GM19452 (cell line): ENCODE measurements around the gene INSRR.
A peak's percentile ranks its signal among the peaks of the same experiment; 100 is the strongest.

ENCODE experiments used
- ATAC-seq: cut with Tn5 transposase; IDR thresholded peaks from one replicate; pipeline ENCODE4 v1.9.1; 2021; ENCODE audit not compliant: unreplicated experiment

The INSRR gene

DNA sequence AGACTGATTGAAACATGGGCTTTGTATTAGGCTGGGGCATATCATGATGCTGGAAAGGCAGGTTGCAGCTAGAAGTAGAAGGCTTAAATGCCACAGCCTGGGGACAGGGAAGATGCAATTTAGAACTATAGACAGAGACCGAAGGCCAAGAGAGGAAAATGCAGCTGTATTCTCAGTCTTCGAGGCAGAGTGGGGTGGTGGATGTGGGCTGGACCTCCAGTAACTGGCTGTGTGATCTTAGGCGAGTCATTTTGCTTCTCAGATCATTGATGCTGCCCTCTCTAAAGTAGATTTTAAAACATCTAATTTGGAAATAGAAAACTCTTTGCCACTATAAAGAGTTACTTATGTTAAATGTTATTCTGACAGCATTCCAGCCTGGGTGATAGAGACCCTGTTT is 24.6 kb downstream of the INSRR start:
- ATAC-seq, result no peak

DNA sequence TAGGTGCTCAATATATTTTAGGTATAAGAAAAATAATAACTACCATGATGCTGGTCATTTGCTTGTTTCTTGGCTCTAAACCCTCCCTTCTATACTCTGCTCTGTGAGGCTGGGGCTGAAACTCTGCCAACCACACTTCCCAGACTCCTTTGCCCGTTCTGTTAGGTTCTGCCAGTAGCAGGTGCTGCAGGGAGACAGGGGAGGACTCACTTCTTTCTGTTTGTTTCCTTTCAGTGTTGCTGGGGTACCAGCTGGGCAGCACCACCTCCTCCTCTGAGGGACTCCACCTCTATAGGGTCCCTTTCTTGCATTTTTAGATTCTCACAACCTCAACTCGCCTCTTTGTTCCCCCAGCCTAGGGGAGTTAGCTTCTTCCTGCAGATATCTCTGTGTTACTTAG is 25.3 kb downstream of the INSRR start:
- no peak for ATAC-seq

DNA sequence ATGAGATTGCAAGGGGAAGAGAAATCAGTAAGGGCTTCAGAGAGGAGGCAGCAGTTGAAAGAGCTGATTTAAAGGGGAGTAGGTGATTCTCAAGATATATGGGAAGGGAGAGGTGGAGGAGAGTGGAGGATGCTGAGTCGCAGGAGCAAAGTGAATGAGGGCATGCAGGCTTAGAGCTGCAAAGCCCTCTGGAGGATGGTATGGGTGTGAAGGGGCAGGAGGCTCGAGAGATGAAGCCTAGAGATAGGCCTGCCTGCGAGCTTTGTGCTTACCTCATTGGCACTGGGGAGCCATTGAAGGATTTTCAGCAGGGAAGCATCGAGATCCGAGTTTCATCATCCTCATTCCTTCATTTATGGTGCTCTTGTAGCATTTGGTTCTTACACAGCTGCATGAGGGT is 26.5 kb downstream of the INSRR start:
- no peak for ATAC-seq

DNA sequence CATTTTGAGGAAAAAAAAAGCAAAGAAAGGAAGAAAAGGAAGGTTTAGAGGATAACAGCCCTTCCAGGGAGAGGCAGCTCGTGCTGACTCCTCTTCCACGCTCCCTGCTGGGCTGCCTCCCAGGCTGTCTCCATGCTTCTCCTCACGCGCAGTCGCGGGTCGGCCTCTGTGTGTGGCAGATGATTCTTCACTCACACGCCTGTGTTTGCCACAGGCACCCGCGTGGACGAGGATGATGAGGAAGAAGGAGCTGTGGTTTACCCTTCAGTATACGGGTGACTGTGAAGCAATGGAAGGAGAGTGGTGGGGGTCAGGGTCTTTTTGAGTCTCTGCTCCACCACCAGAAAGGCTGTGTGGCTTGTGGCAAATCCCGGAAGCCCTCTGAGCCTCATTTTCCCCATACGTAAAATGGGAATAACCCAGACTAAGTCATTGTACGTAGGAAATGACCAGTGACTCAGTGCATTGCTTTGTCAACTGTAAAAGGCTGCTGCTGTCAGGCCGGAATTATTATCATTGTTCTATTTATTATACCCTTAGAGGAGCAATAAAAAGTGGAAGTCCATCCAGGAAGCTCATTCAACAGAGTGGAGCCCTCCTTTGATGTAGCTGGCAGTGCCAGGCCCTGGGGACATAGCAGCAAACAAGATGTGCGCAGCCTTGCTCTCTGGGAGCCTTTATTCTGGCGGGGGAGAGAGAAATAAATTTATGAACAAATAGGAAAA is 30.4 kb downstream of the INSRR start:
- ATAC-seq, result no peak

DNA sequence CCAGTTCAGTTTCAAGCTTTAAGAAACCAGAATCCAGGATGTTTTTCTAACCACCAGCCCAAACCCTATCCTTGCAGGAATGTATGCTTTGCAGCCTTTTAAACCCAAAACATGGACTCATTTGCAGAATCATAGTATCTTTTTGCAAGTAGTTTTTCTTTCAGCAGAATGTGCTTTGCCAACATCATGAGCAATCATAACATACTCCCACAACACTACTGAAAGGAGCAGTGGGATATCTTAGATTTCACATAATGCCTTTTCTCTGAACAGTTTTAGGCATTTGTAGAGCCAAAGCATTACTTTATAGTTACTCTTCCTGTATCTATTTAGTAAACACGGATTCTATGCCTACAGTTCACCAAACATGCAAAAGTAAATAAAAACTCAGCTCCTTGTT is 32.3 kb downstream of the INSRR start:
- no peak for ATAC-seq

DNA sequence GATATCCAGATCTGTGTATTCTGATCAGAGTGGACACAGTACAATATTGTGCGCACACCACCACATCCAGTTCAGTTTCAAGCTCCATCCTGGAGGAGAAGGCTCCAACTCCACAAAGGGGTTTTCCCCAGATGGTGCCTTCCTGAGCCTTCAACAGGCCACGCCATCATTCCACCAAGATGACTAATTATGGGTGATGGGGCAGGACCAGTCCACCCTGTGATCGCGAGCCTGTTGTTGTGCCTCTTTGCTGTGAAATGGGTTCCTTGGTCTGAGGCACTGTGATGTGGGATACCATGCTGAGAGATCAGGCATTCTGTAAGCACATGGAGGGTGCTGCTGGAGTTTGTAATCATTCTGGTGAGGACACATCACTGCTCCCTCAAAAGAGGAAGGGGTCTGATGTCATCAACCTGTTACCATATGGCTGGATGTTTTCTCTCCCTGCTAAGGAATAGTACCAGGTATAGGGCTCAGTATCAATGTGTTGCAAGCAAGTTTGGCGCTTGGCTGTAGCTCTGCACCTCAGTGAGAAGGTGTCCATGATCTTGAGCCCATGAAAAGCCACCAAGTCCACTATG is 35.6 kb downstream of the INSRR start:
- ATAC-seq, result no peak

DNA sequence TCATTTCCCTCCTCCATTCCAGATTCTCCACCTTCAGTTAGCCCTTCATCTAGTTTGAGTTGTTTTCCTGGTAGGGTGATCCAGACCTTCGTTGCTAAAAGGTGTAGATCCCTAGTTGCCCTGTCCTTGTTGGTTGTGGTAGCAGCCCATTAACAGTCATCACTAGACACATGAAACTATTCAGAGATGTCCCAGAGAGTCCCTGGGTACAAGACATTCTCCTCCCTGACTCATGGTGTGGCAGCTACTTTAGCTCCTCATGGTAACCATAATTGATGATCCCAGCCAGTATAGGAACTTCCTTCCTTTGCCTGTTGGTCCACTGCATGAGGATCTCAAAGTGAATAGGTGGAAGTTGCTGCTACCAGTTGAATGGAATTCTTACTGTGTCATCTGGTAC is 36.2 kb downstream of the INSRR start:
- ATAC-seq, result no peak

DNA sequence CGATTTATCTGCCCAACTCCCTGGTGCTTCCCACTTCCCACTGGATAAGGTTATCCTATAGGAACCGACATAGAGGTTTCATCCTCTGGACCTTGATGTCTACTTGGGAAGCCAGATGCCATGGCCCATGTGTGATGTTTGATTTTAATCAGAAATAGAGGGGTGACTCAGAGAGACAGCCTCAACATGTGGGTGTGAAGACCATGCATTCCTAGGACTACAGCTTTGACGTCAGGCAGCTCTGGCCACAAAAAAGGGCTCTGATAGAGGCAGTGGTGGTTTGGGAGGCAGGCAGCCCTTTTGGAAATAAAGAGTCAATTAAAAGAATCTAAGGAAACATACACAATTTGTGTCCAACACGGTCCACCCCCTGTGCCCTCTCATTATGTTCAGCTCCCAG is 37.1 kb downstream of the INSRR start:
- ATAC-seq, result no peak

DNA sequence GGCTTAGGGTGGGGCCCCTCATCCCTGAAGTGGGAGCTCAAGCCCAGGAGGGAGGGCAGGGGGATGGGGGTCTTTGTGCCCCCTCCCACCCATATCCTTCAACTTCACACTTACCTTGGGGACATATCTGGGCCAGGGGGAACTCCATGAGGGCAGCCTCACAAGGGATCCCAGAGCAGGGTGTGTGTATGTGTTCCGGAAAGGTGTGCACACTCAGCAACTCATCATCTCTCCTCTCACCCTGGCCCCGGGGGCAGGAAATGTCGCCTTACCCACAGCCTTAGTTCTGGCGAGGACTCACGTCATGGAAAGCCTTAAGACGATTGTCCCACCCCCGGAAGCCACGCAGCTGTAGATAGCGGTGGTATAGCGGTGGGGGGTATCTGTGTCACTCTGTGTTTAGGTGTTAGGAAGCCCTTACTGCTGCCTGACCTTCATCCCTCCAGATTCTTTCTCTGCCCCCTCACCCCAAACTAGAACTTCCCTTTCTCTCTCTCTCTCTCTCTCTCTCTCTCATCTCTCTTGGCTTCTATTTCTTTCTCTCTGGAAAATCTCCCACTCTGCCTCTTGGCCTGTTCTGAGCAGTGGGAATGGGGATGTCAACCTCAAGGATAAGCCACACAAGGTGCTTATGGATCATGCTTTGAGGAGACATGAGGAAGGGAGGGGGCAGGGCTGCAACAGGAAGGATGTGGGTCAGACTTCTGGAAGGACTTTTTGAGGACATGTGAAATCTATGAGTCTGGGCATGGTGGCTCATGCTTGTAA is 42.2 kb downstream of the INSRR start, which contains the start of gene SH2D2A:
TSS of gene SH2D2A (minus strand) at position 288 of the 768 bp plus-strand sequence. CDS start at position 148, 140 bp downstream.
- ATAC-seq, result peak; percentile 88

DNA sequence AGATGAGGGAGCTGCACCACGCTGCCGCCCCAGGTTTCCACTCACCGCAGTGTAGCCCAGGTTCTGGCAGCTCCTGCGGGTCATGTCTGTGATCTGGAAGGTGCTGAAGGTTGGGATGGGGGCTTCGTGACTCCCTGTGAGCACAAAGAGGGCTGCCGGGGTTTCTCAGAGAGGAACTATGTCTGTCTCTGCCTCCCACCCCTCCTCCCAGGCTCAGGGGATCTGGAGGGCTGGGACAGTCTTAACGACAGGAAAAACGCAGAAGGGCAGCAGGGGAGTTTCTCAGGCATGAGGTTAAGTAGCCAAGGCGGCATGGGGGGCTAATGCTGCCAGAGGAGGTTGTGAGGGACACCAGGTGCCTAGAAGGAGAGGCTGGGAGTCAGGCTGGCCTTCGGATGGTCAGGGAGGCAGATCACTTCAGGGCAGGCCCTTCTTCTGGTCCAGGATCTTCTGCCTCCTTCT is 42.9 kb downstream of the INSRR start:
- ATAC-seq, result no peak

DNA sequence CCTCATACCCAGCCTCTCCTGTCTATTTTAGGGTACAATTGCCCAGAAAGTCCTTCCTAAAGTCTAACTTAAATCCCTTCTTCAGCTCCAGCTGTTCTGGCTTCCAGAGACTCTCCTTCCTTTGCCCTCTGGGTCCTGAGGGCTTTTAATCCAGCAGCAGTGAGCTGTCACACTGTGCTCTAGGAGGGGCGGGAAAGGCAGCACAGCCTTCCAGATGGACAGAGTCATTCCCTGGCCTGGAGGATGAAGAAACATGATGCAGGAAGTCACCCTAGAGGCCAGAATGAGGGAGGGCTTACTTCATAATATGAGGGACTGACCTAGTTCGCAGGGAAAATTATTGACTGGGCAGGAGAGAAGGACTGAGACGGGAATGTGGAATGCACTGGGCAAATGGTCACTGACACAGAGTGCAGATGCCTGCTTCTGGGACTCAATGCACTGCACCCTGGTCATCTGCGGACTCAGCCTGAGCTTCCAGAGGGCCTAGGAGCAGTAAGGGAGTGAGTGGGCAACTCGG is 43.5 kb downstream of the INSRR start:
- no peak for ATAC-seq

DNA sequence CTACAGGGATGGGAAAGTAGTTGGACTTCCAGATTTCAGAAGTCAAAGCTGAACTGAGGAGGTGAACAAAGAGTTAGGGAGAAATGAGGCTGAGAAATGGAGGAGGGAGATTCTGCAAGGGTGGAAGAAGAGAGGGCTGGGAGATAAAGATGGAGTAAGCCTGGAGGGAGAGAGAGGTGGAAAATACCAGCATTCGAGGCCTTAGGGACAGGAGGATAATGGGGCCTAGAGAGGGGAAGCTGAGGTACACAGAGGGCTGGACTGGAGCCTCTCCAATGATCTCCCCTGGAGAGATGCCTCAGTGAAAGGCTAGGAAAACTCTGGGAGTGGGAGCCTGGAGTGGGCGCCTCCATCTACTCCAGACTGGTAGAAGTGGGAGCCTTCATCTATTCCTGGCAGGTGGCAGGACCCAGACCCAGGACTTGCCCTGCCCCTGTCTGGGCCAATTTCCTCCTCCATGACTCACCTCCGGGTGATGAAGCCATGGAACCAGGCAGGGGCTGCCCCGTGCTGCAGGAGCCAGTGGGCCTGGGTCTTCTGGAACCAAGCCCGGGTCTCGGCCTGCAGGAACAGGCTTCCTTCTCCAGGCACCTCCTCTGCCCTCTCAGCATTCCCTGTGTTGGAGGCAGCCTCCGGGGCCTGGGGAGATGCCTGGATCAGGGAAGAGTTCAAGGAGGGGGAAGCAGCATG is 44.2 kb downstream of the INSRR start:
- ATAC-seq, result no peak

DNA sequence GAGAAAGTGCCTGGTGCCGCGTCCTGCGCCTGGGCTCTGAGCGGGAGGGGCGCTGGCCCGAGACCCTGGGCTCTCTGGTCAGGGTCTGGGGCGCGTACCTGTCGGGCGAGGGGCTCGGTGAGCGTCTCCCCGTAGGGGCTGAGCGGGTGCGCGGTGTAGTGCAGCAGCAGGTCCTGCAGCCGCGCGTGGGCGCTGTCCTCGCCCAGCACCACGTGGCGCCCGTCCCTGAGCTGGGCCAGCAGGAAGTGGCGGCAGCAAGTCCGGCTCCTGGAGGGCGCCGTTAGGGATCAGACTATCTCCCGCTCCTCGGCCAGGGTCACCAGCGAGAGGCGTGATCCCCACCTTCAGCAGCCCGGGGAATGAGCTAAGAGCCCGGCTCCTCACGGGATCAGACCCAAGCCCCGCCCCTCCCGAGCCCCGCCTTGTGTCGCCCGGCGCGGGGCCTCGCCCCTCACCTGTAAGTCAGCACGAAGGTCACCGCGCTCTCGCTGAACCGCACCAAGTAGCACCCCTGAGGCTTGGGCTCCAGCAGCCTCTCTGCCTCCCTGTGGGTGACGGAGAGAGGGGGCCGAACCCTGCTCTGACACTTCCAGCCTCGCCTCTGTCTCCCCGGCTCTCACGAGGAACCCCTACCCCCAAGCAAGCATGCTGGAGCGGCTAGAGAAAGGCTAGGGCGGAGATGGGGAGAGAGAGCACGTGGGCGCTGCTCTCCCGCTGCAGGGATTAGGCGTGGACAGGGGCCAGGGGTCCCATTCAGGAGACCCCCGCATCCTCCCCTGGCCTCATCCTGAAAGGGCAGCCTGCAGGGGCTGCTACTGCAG is 45.0 kb downstream of the INSRR start:
- ATAC-seq, result no peak

DNA sequence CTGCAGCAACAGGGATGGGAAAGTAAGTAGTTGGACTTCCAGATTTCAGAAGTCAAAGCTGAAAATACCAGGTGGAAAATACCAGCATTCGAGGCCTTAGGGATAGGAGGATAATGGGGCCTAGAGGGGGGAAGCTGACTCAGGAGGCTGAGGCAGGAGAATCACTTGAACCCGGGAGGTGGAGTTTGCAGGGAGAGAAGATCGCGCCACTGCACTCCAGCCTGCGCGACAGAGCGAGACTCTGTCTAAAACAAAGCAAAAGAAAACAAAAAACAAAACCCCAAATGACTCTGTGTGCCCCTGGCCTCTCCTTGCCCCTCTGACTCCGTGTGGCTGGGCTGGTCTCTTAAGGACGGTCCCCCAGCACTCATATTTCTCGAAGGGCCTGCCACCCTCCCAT is 45.6 kb downstream of the INSRR start:
- no peak for ATAC-seq

DNA sequence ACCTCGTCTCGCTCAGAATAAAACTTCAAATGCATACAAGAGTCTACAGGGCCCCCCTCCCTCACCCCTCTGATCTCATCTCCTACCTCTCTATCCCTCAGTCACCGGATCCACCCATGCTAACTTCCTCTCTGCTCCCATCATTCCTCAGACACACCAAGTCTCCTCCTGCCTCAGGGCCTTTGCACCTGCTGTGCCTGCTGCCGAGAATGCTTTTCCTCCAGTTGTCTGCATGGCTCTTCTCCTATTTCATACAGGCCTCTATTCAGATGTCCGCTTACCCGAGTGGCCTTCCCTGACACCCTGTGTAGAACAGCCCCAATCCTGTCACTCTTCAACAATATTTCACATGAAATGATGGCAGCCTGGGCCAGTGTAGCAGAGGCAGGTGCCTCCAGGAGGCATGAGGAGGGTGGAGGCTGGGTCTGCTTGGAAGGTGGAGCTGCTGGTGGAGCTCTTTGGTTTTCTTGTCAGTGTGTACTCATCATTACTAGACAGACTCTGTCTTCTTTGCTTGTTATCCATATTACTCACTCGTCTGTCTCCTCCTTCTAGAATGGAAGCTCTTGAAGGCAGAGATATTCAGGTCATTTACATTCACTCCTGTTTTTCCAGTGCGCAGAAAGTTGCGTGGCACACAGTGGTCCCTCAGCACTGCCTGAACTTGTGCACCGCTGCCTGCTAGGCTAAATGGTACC is 46.5 kb downstream of the INSRR start:
- no peak for ATAC-seq

DNA sequence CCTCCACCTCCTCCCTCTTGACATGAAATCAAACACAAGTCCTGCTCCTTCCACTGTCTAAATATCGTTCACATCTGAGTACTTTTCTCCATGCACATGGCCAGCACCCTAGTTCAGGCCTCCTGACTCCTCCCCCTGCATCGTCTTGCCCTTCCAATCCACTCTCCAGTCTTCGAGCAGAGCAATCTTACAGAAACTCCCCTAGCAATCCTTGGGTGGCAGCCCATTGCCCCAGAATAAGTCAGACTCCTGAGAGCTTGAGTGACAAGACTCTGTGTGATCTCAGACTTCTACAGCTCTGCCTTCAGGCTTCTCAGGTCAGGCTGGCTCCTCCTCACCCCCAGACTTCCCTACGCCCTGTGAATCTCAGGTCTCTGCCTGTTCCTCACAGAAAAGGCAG is 47.7 kb downstream of the INSRR start:
- no peak for ATAC-seq

DNA sequence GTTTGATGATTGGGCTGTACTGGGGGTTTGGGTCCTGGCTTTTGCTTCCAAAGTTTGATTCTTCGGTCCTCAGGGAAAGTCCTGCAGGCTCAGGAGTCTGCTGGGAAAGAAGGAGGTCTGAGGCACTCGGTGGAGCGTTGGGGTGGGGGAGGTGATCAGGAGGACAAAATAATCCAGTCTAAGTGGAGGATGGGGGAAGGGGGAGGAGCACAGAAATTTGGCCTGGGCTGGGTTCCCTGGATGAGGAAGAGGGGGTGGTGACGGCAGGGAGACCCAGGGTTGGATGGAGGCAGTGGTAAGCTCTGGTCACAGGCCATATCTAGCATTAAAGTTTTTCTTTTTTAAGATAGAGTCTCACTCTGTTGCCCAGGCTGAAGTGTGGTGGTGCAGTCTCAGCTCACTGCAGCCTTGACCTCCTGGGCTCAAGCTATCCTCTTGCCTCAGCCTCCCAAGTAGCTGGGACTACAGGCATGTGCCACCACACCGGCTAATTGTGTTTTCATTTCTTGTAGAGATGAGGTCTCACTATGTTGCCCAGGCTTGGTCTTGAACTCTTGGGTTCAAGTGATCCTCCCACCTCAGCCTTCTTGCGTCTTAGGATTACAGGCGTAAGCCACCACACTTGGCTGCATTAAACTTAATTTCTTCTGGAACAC is 49.1 kb downstream of the INSRR start:
- no peak for ATAC-seq

DNA sequence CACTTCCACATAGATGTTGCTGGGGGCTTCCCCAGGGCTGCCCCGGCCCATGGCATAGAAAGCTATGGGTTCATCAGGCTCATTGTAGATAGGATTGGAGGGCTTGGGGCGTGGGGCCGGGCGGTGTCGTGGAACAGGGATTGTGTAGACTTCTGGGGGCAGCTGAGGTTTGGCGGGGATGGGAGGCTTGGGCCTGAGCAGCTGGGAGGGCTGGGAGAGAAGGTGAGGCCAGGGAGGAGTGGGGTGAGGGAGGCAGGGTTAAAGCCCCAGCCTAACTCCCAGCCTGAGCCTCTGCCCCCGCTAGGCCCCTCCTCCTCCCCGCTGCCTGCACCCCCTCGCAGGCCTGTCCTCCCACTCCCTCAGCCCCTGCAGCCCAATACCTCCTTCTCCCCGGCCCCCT is 49.6 kb downstream of the INSRR start:
- no peak for ATAC-seq
